Peyer's patch (tissue), 4 donors: Measurements from ENCODE around the gene DMD.

ENCODE experiments used
- CTCF ChIP-seq, 6 experiments: fragments of 450-650 bp in 4 of 6; fragments of 200-600 bp in 2 of 6; sonication (generic) in 1 of 6; IDR thresholded peaks; one replicate each; pipeline ENCODE4 v1.5.1; 2017 to 2019; ENCODE audit warnings: antibody characterized with exemption in 6 of 6, mild to moderate bottlenecking in 3 of 6, moderate library complexity in 1 of 6
- POLR2A ChIP-seq, 2 donors: fragments of 450-650 bp; IDR thresholded peaks; one replicate each; pipeline ENCODE4 v1.5.1; 2017; ENCODE audit warnings: antibody characterized with exemption in 2 of 2, mild to moderate bottlenecking in 2 of 2, moderate library complexity in 2 of 2

DNA sequence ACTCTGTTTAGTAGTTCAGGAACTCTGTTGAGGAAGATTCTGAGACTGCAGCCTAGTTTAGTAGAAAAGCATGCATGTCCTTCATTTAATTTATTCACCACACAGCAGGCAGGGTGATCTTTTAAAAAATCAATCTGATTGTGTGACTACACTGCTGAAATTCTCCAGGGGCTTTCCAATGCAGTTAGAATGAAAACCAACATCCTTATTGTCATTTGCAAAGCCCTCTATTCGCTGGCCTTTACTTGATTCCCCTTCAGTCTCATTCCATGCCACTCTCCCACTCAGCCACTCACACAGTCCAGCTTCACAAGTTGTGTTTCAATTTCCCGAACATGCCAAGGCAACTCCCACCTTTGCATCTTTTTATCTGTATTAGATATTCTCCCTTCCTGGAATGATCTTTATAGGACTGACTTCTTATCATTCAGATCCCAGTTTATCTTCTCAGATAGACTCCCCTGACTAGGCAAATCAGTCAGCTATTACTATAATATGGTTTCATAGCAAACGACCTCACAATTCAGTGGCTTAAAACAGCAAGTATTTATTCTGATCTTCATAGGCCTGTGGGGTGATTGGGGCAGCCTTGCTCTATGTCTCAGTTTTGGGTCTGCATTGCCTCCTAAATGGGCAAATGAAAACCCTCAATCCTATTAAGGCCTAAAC is 2118.2 kb downstream of the DMD start:
- TF ChIP-seq POLR2A (IDR thresholded peaks at IDR 0.05): no peak
- no peak for TF ChIP-seq CTCF (IDR thresholded peaks at IDR 0.05)
